Liver (tissue), 4 donors: ENCODE data around the gene ILK. TPM values are rescaled to one million over a fixed set of nuclear protein-coding genes. Genes with fewer than 3 reads are reported as not detected.

Experiments
- polyA plus RNA-seq, 2 donors: library from polyadenylated mRNA; stranded (reverse) in 1 of 2; unstranded in 1 of 2; fragments of 200-250 nt in 1 of 2; fragments of >200 nt in 1 of 2; fragmentation: Nextera tagmentation in 1 of 2; extraction: Ambion mirVana in 1 of 2; gene quantifications; one replicate each; pipeline versions ENCODE4 v1.2.1 to v1.2.3, GENCODE V29; 2013 to 2015
- total RNA-seq, 2 donors: library from RNA; depleted of rRNA; stranded (reverse); fragments of >200 nt; gene quantifications; one replicate each; pipeline ENCODE4 v1.2.3, GENCODE V29; 2014
- donor health status: healthy.
- donor health status: healthy.
- donor health status: healthy.

ILK gene
- total and polyA plus RNA-seq, 4 donors, result 29.6 to 69.1 (median 48.2) TPM

Other genes with a start within 250 kb of the ILK start
- gene SMPD1, start 213.3 kb upstream of the ILK start, total RNA-seq, result 10 to 100 TPM; 15.4 to 25.9 TPM
- 10 to 100 TPM; 65.0 to 91.6 TPM for gene SMPD1, start 213.3 kb upstream of the ILK start, polyA plus RNA-seq
- gene APBB1, start 184.7 kb upstream of the ILK start, total RNA-seq, result 1 to 10 TPM; 8.1 to 8.6 TPM
- gene APBB1, start 184.7 kb upstream of the ILK start, polyA plus RNA-seq, result 1 to 10 TPM; 2.5 to 4.5 TPM
- 1,000 to 10,000 TPM; 2,251 to 9,224 TPM for gene HPX, start 162.8 kb upstream of the ILK start, total RNA-seq
- 1,000 to 10,000 TPM; 5,349 to 6,171 TPM for gene HPX, start 162.8 kb upstream of the ILK start, polyA plus RNA-seq
- gene TRIM3, start 129.8 kb upstream of the ILK start, total RNA-seq, result 10 to 100 TPM in 1 of 2 donors, 1 to 10 TPM in 1; 8.1 to 12.7 TPM
- gene TRIM3, start 129.8 kb upstream of the ILK start, polyA plus RNA-seq, result 10 to 100 TPM in 1 of 2 donors, 1 to 10 TPM in 1; 5.2 to 10.1 TPM
- gene ARFIP2, start 122.4 kb upstream of the ILK start, total RNA-seq, result 10 to 100 TPM; 16.2 to 42.0 TPM
- 10 to 100 TPM; 21.3 to 26.3 TPM for gene ARFIP2, start 122.4 kb upstream of the ILK start, polyA plus RNA-seq
- gene TIMM10B, start 122.3 kb upstream of the ILK start, total RNA-seq, result 10 to 100 TPM; 16.9 to 31.9 TPM
- gene TIMM10B, start 122.3 kb upstream of the ILK start, polyA plus RNA-seq, result 10 to 100 TPM; 16.1 to 16.4 TPM
- gene DNHD1, start 106.5 kb upstream of the ILK start, total RNA-seq, result 10 to 100 TPM in 1 of 2 donors, 1 to 10 TPM in 1; 3.8 to 23.6 TPM
- gene DNHD1, start 106.5 kb upstream of the ILK start, polyA plus RNA-seq, result 1 to 10 TPM; 2.1 to 6.3 TPM
- gene RRP8, start 158 bp upstream of the ILK start, total RNA-seq, result 10 to 100 TPM; 10.5 to 11.9 TPM
- 10 to 100 TPM; 10.3 to 12.6 TPM for gene RRP8, start 158 bp upstream of the ILK start, polyA plus RNA-seq
- gene TAF10, start 8.4 kb downstream of the ILK start, total RNA-seq, result 10 to 100 TPM; 10.5 to 18.8 TPM
- gene TAF10, start 8.4 kb downstream of the ILK start, polyA plus RNA-seq, result 10 to 100 TPM; 44.2 to 58.1 TPM
- 100 to 1,000 TPM in 1 of 2 donors, 10 to 100 TPM in 1; 71.3 to 108 TPM for gene TPP1, start 15.6 kb downstream of the ILK start, total RNA-seq
- 100 to 1,000 TPM in 1 of 2 donors, 10 to 100 TPM in 1; 52.8 to 102 TPM for gene TPP1, start 15.6 kb downstream of the ILK start, polyA plus RNA-seq
- 1 to 10 TPM; 8.6 to 8.9 TPM for gene DCHS1, start 52.0 kb downstream of the ILK start, total RNA-seq
- gene DCHS1, start 52.0 kb downstream of the ILK start, polyA plus RNA-seq, result 1 to 10 TPM in 1 of 2 donors, under 1 TPM in 1; 0.68 to 3.0 TPM
- gene MRPL17, start 79.6 kb downstream of the ILK start, total RNA-seq, result 10 to 100 TPM; 14.0 to 18.0 TPM
- 10 to 100 TPM; 20.0 to 21.8 TPM for gene MRPL17, start 79.6 kb downstream of the ILK start, polyA plus RNA-seq
- under 1 TPM in 1 of 2 donors, not detected in 1; under 0.01 TPM for gene OR2AG2, start 168.2 kb downstream of the ILK start, total RNA-seq
- not detected for gene OR2AG2, start 168.2 kb downstream of the ILK start, polyA plus RNA-seq
- not detected for gene OR2AG1, start 179.2 kb downstream of the ILK start, total RNA-seq
- gene OR2AG1, start 179.2 kb downstream of the ILK start, polyA plus RNA-seq, result not detected
- under 1 TPM in 1 of 2 donors, not detected in 1; 0.08 TPM for gene OR6A2, start 195.9 kb downstream of the ILK start, total RNA-seq
- not detected for gene OR6A2, start 195.9 kb downstream of the ILK start, polyA plus RNA-seq
- not detected for gene OR10A5, start 241.9 kb downstream of the ILK start, total RNA-seq
- not detected for gene OR10A5, start 241.9 kb downstream of the ILK start, polyA plus RNA-seq